BJ (cell line): ENCODE measurements around the gene LPAR1. TPM values are rescaled to one million over a fixed set of nuclear protein-coding genes. Genes with fewer than 3 reads are reported as not detected.

ENCODE experiments used
- CTCF ChIA-PET: fragments of 350-600 bp; formaldehyde crosslinking; extraction: SDS; loops from one replicate; lab custom pipeline; 2021; ENCODE audit warnings: antibody characterized with exemption, inconsistent platforms; lab: Yijun Ruan, JAX
- POLR2A ChIA-PET: fragments of 300-600 bp; sonication (Branson Sonifier 250); formaldehyde crosslinking; extraction: SDS; loops from one replicate; lab custom pipeline; 2021; ENCODE audit warnings: antibody characterized with exemption; lab: Charles Lee
- DNase-seq: peaks from one replicate; pipeline ENCODE4 v3.0.0-alpha.2; 2011; ENCODE audit warnings: low read depth
- H3K27me3 ChIP-seq: 2 replicates; pipeline ENCODE4 v1.6.0; 2011; ENCODE audit warnings: low read length; ENCODE audit not compliant: control insufficient read depth, insufficient read depth
- H3K36me3 ChIP-seq: 2 replicates; pipeline ENCODE4 v1.5.1; 2011; ENCODE audit warnings: low read length; ENCODE audit not compliant: control insufficient read depth, insufficient read depth
- H3K4me3 ChIP-seq: 2 replicates; pipeline ENCODE4 v1.5.1; 2011; ENCODE audit warnings: low read depth, mild to moderate bottlenecking, control low read depth, low read length
- polyA plus RNA-seq: library from polyadenylated mRNA; depleted of rRNA; stranded (reverse); fragments of >200 nt; gene quantifications from 2 replicates; pipeline ENCODE4 v1.2.3, GENCODE V29; 2011
- TF ChIP-seq, protein P1 (sequence below): IDR thresholded peaks from 2 replicates; pipeline ENCODE4 v1.5.1; 2011; ENCODE audit warnings: low read depth, mild to moderate bottlenecking, control low read depth, inconsistent platforms, low read length, moderate library complexity; ENCODE audit not compliant: insufficient read depth

LPAR1 gene
- polyA plus RNA-seq, 1 experiment = 224 TPM

DNA sequence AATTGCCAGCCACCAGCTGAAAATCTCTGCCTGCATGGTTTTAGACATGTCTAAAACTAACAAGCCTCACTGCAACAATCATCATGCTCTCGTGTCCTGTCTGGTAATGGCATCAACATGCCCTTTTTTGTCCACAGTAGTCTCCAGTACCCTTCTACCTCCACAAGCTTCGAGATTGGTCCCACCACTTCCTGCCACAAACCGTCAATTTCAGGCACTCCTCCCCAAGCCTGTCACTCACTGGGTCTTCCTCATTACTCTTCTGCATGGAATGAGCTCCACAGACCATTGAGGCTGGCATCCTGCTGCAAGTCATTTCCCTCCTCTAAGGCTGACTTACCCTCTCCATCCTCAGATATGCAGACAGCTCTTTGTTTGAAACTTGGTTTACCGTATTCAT lies 9.0 kb downstream of the LPAR1 start:
- TF ChIP-seq, protein P1, sequence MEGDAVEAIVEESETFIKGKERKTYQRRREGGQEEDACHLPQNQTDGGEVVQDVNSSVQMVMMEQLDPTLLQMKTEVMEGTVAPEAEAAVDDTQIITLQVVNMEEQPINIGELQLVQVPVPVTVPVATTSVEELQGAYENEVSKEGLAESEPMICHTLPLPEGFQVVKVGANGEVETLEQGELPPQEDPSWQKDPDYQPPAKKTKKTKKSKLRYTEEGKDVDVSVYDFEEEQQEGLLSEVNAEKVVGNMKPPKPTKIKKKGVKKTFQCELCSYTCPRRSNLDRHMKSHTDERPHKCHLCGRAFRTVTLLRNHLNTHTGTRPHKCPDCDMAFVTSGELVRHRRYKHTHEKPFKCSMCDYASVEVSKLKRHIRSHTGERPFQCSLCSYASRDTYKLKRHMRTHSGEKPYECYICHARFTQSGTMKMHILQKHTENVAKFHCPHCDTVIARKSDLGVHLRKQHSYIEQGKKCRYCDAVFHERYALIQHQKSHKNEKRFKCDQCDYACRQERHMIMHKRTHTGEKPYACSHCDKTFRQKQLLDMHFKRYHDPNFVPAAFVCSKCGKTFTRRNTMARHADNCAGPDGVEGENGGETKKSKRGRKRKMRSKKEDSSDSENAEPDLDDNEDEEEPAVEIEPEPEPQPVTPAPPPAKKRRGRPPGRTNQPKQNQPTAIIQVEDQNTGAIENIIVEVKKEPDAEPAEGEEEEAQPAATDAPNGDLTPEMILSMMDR = no peak
- Histone ChIP-seq H3K27me3 (no peaks in the 10 kb centered on the region), H3K4me3 (no peak overlapping the region), H3K36me3 (peaks cover 3% of the 10 kb centered on the region; the same call in 1 of the 2 replicates)
- no peak for DNase-seq
- CTCF ChIA-PET = interaction anchor here (0.6 to 1.5 kb wide), 2 partner anchors 9 to 384 kb away, joined by 3 to 5 read pairs; no protein-coding TSS in a partner anchor
- POLR2A ChIA-PET = no interaction called here

DNA sequence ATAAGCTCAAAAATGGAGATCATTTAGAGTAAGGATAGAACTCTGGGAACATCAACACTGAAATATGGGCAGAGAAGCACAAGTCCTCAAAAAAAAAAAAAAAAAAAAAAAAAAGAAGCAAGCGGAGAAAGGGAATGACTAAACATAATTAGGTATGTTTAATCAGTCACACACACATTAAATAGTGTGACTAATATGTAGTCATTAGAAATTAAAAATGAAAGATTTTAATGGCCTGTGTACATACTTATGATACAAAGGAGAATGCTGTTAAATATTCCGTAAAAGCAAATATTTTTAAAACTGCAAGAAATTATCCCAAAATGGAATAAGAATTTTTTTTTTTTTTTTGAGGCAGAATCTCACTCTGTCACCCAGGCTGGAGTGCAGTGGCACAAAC lies 10.5 kb downstream of the LPAR1 start:
- no peak for DNase-seq
- no peak overlapping the region for H3K4me3 ChIP-seq
- H3K36me3 ChIP-seq = peaks cover 3% of the 10 kb centered on the region; the same call in 1 of the 2 replicates
- CTCF ChIA-PET = interaction anchor here (0.6 kb wide), 1 partner anchor 9 kb away, joined by 3 read pairs; no protein-coding TSS in a partner anchor
- POLR2A ChIA-PET = interaction anchor here (0.5 to 0.7 kb wide), 2 partner anchors 348 to 390 kb away, joined by 5 to 11 read pairs; no protein-coding TSS in a partner anchor
- H3K27me3 ChIP-seq = no peaks in the 10 kb centered on the region
- TF ChIP-seq, protein P1 = no peak

DNA sequence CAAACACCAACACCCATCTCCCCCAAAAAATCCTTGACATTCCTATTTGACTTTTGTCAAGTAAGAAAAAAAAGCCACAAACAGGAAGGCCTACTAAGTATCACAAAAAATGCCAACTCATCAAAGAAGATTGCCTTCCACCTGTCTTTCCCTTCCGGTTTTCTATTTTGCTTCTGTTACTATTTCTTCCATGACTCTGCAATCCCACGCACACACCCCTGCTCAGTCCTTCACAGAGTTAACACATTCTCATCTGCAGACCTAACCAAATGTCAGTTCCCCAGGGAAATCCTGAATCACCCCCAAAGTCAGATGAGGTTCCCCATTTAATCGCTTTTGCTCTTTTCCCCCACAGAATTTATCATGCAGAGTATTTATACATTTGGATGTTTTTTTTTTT lies 15.1 kb downstream of the LPAR1 start:
- Histone ChIP-seq H3K4me3 (no peak overlapping the region), H3K36me3 (no peaks in the 10 kb centered on the region), H3K27me3 (no peaks in the 10 kb centered on the region)
- ChIA-PET CTCF (interaction anchor here (0.7 to 1.9 kb wide), 2 partner anchors 13 to 273 kb away, joined by 3 to 7 read pairs; no protein-coding TSS in a partner anchor), POLR2A (no interaction called here)
- DNase-seq = no peak
- TF ChIP-seq, protein P1 = no peak

DNA sequence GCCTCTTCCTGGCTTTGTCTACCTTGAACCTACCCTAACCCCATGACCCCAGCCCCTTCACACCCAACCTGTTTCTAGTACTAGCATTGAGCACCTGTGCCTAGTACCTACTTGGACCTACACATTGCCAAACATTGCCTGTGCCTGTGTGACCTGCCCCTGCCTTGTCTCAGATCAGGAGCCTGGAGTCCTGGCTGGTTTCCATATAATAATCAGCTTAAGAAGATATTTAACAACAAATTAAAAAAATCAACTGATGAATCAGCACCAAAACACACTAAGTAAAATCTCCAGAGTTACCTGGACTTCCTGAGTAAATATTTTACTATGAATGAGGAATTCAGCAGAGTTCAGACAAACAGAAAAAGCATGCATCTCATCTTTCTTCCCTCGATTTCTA lies 17.7 kb downstream of the LPAR1 start:
- POLR2A ChIA-PET = no interaction called here
- CTCF ChIA-PET = interaction anchor here (2.0 kb wide), 1 partner anchor 9 kb away, joined by 5 read pairs; no protein-coding TSS in a partner anchor
- TF ChIP-seq, protein P1 = no peak

DNA sequence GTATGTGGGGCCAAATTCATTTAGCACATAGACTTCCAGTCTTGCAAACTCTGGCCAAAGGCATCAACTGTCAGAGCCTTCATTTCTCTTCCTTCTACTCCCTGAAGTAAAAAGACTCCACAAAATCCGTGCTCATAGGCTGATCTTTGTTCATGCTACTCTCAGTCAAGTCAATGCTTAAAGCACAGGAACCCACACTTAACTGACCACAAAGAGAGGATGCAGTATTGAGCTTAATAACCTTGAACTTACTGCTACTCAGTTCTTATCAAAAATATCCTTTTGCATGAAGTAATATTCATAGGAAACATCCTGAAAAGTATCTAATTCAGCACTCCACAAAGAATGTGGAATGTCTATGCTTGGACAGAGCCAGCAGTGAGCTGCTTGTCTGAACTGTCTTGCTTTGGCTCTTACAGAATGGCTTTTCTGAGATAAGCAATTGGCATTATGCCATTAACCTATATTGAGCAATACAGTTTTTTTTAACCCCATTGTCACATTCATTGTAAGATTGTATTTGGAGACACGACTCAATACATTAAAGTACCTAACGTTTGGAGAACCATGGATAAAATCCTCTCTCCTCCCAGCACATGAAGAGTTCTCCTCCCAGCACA lies 21.7 kb downstream of the LPAR1 start:
- Histone ChIP-seq H3K27me3 (no peaks in the 10 kb centered on the region), H3K36me3 (no peaks in the 10 kb centered on the region), H3K4me3 (no peak overlapping the region)
- ChIA-PET CTCF (no interaction called here), POLR2A (no interaction called here)
- TF ChIP-seq, protein P1 = no peak
- no peak for DNase-seq

More for the DNA sequence above, 17.7 kb downstream of the LPAR1 start:
- DNase-seq = no peak
- no peak overlapping the region for H3K4me3 ChIP-seq
- H3K36me3 ChIP-seq = no peaks in the 10 kb centered on the region
- no peaks in the 10 kb centered on the region for H3K27me3 ChIP-seq
